Testis (tissue), 3 donors: ENCODE results near the gene SLC38A3. TPM values are rescaled to one million over a fixed set of nuclear protein-coding genes. Genes with fewer than 3 reads are reported as not detected.

Experiments
- DNase-seq: peaks from one replicate; pipeline ENCODE4 v3.0.0-alpha.2; 2019
- H3K27ac ChIP-seq, 2 donors: fragments of 200-600 bp; sonication (generic); one replicate each; pipeline ENCODE4 v1.5.1; 2019
- H3K27me3 ChIP-seq: fragments of 200-600 bp; sonication (generic); one replicate; pipeline ENCODE4 v1.5.1; 2019
- H3K36me3 ChIP-seq: fragments of 200-600 bp; sonication (generic); one replicate; pipeline ENCODE4 v1.5.1; 2017; ENCODE audit warnings: low read depth; ENCODE audit errors: missing control alignments
- H3K4me1 ChIP-seq: fragments of 200-600 bp; sonication (generic); one replicate; pipeline ENCODE4 v1.5.1; 2019
- H3K4me3 ChIP-seq, 2 donors: fragments of 200-600 bp; sonication (generic); one replicate each; pipeline ENCODE4 v1.5.1; 2017 to 2019
- H3K9me3 ChIP-seq: fragments of 200-600 bp; sonication (generic); one replicate; pipeline ENCODE4 v1.5.1; 2017
- CTCF ChIP-seq, 3 experiments: fragments of 450-650 bp in 2 of 3; fragments of 200-600 bp in 1 of 3; sonication (generic) in 1 of 3; IDR thresholded peaks; one replicate each; pipeline ENCODE4 v1.5.1; 2016 to 2019; ENCODE audit warnings: antibody characterized with exemption in 3 of 3, mild to moderate bottlenecking in 2 of 3, moderate library complexity in 1 of 3
- POLR2A ChIP-seq: fragments of 450-650 bp; IDR thresholded peaks from one replicate; pipeline ENCODE4 v1.6.1; 2017; ENCODE audit warnings: antibody characterized with exemption, mild to moderate bottlenecking, moderate library complexity
- WGBS, 2 donors: methylation state at CpG; one replicate each; pipeline ENCODE4 v1.1.5; 2018; 5-methylcytosine and 5-hydroxymethylcytosine counted together
- intact Hi-C: fragments of 100-400 bp; cut with DNase I; formaldehyde crosslinking; loops from one replicate; pipeline ENCODE4 v1.15.1; 2023; ENCODE audit warnings: low total_unique reads
- polyA plus RNA-seq: library from polyadenylated mRNA; stranded (reverse); fragments of 350-450 nt; fragmentation: Illumina TruSeq; extraction: RNeasy Lipid Tissue Mini Kit (QIAGEN cat#74804); gene quantifications from one replicate; pipeline ENCODE4 v1.2.3, GENCODE V29; 2014; ENCODE audit warnings: low read depth, low replicate concordance; ENCODE audit not compliant: insufficient read depth
- total RNA-seq, 2 donors: library from RNA; depleted of rRNA; stranded (reverse); fragments of >200 nt; gene quantifications; one replicate each; pipeline ENCODE4 v1.2.3, GENCODE V29; 2016

The SLC38A3 gene
- total and polyA plus RNA-seq, 3 donors from 2014 or later, result 3.4 to 5.4 (median 4.3) TPM

GRCh38 chr3:50171540-50172301 lies 33.4 kb upstream of the SLC38A3 start:
- no peak overlapping the region for H3K27ac ChIP-seq
- H3K27me3 ChIP-seq, result no peaks in the 10 kb centered on the region
- no peaks in the 10 kb centered on the region for H3K36me3 ChIP-seq
- TF ChIP-seq CTCF (IDR thresholded peaks at IDR 0.05), result no peak
- no peak for TF ChIP-seq POLR2A
- H3K4me1 ChIP-seq, result peaks cover 1% of the 10 kb centered on the region
- no peak for DNase-seq
- H3K4me3 ChIP-seq, result no peak overlapping the region
- intact Hi-C loops, result no loop called here
- WGBS, 2 donors, result 85 to 100% methylated on average over 6 to 20 of the region's 21 CpGs
- no peaks in the 10 kb centered on the region for H3K9me3 ChIP-seq

- H3K36me3 ChIP-seq, result no peaks in the 10 kb centered on the region
- no peak overlapping the region for H3K4me3 ChIP-seq
- no peak for TF ChIP-seq POLR2A
- TF ChIP-seq CTCF (IDR thresholded peaks at IDR 0.05), result no peak
- no peak for DNase-seq
- WGBS, 2 donors, result 75 to 80% methylated on average over 8 of the region's 8 CpGs
- no peaks in the 10 kb centered on the region for H3K27me3 ChIP-seq
- H3K4me1 ChIP-seq, result no peaks in the 10 kb centered on the region
- H3K9me3 ChIP-seq, result no peaks in the 10 kb centered on the region
- H3K27ac ChIP-seq, result no peak overlapping the region
- intact Hi-C loops, result no loop called here
These were observed 32.3 kb upstream of the SLC38A3 start for GRCh38 chr3:50172626-50173220.

- TF ChIP-seq CTCF (IDR thresholded peaks at IDR 0.05), result no peak
- no peak for TF ChIP-seq POLR2A
- intact Hi-C loops, result no loop called here
- Histone ChIP-seq H3K27ac (no peak overlapping the region), H3K4me3 (no peak overlapping the region), H3K27me3 (no peaks in the 10 kb centered on the region), H3K9me3 (no peaks in the 10 kb centered on the region), H3K4me1 (no peaks in the 10 kb centered on the region), H3K36me3 (no peaks in the 10 kb centered on the region)
- DNase-seq, result no peak
- WGBS, 2 donors, result 67 to 79% methylated on average over 10 to 29 of the region's 29 CpGs
These were observed 31.2 kb upstream of the SLC38A3 start for GRCh38 chr3:50173685-50174516.

- H3K9me3 ChIP-seq, result no peaks in the 10 kb centered on the region
- no peaks in the 10 kb centered on the region for H3K4me1 ChIP-seq
- H3K27me3 ChIP-seq, result no peaks in the 10 kb centered on the region
- no peak overlapping the region for H3K4me3 ChIP-seq
- no peak overlapping the region for H3K27ac ChIP-seq
- no peak for TF ChIP-seq CTCF (IDR thresholded peaks at IDR 0.05)
- TF ChIP-seq POLR2A, result no peak
- no peaks in the 10 kb centered on the region for H3K36me3 ChIP-seq
- 93 to 96% methylated on average over 6 to 7 of the region's 7 CpGs for WGBS, 2 donors
- no peak for DNase-seq
- intact Hi-C loops, result no loop called here
These were observed 30.6 kb upstream of the SLC38A3 start for GRCh38 chr3:50174517-50174895.
